Peyer's patch (tissue), 4 donors: ENCODE measurements around the gene LDLRAD3. TPM values are rescaled to one million over a fixed set of nuclear protein-coding genes. Genes with fewer than 3 reads are reported as not detected.

ENCODE experiments used
- DNase-seq, 3 donors: peaks; one replicate each; pipeline ENCODE4 v3.0.0-alpha.2; 2017 to 2019
- H3K27ac ChIP-seq, 4 donors: fragments of 200-600 bp; sonication (generic); one replicate each; pipeline ENCODE4 v1.5.1; 2016 to 2019
- H3K27me3 ChIP-seq, 2 donors: fragments of 200-600 bp; sonication (generic); one replicate each; pipeline ENCODE4 v1.5.1; 2019
- H3K36me3 ChIP-seq, 3 donors: fragments of 200-600 bp; sonication (generic); one replicate each; pipeline ENCODE4 v1.5.1; 2016 to 2019
- H3K4me1 ChIP-seq, 4 donors: fragments of 200-600 bp; sonication (generic); one replicate each; pipeline ENCODE4 v1.5.1; 2016 to 2019
- H3K4me3 ChIP-seq, 4 donors: fragments of 200-600 bp; sonication (generic); 1 replicate in 3 of 4; 2 replicates in 1 of 4; pipeline ENCODE4 v1.5.1; 2016 to 2019; ENCODE audit warnings: mild to moderate bottlenecking in 1 of 4
- H3K9me3 ChIP-seq, 4 donors: fragments of 200-600 bp; sonication (generic); one replicate each; pipeline ENCODE4 v1.5.1; 2016 to 2019; ENCODE audit warnings: mild to moderate bottlenecking in 1 of 4
- POLR2A ChIP-seq, 2 donors: fragments of 450-650 bp; IDR thresholded peaks; one replicate each; pipeline ENCODE4 v1.5.1; 2017; ENCODE audit warnings: antibody characterized with exemption in 2 of 2, mild to moderate bottlenecking in 2 of 2, moderate library complexity in 2 of 2
- total RNA-seq, 4 donors: library from RNA; depleted of rRNA; stranded (reverse); fragments of >200 nt; gene quantifications; one replicate each; pipeline ENCODE4 v1.1.0, GENCODE V29; 2016
- TF ChIP-seq, protein P1 (sequence below), 6 experiments: fragments of 450-650 bp in 4 of 6; fragments of 200-600 bp in 2 of 6; sonication (generic) in 1 of 6; IDR thresholded peaks; one replicate each; pipeline ENCODE4 v1.5.1; 2017 to 2019; ENCODE audit warnings: antibody characterized with exemption in 6 of 6, mild to moderate bottlenecking in 3 of 6, moderate library complexity in 1 of 6

The LDLRAD3 gene
- total RNA-seq, 4 donors from 2014 or later, result 1.2 to 14.0 (median 4.8) TPM

DNA sequence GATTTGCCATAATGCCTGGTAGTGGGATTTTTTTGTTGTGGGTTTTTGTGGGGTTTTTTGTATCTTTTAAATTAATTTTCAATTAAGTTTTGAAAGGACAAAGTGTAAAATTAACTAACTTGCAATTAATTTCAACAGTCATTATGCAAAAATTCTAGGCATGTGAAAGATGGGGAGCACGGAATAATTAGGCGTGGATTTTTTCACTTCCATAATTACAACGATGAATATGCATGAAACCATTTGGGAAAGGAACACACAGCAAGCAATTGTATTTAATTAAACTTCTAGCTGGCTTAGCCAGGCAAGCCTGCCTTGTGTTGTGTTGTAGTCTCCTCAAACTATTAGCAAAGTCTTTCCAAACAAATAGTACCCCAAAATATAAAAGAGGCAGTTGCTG lies 257.5 kb downstream of the LDLRAD3 start:
- no peaks in the 10 kb centered on the region for H3K4me1 ChIP-seq
- H3K9me3 ChIP-seq, result no peaks in the 10 kb centered on the region
- no peak overlapping the region for H3K4me3 ChIP-seq
- H3K36me3 ChIP-seq, result no peaks in the 10 kb centered on the region
- no peaks in the 10 kb centered on the region for H3K27me3 ChIP-seq
- TF ChIP-seq, protein P1, sequence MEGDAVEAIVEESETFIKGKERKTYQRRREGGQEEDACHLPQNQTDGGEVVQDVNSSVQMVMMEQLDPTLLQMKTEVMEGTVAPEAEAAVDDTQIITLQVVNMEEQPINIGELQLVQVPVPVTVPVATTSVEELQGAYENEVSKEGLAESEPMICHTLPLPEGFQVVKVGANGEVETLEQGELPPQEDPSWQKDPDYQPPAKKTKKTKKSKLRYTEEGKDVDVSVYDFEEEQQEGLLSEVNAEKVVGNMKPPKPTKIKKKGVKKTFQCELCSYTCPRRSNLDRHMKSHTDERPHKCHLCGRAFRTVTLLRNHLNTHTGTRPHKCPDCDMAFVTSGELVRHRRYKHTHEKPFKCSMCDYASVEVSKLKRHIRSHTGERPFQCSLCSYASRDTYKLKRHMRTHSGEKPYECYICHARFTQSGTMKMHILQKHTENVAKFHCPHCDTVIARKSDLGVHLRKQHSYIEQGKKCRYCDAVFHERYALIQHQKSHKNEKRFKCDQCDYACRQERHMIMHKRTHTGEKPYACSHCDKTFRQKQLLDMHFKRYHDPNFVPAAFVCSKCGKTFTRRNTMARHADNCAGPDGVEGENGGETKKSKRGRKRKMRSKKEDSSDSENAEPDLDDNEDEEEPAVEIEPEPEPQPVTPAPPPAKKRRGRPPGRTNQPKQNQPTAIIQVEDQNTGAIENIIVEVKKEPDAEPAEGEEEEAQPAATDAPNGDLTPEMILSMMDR (IDR thresholded peaks at IDR 0.05), result no peak
- TF ChIP-seq POLR2A (IDR thresholded peaks at IDR 0.05), result no peak
- DNase-seq, result no peak
- no peak overlapping the region for H3K27ac ChIP-seq

DNA sequence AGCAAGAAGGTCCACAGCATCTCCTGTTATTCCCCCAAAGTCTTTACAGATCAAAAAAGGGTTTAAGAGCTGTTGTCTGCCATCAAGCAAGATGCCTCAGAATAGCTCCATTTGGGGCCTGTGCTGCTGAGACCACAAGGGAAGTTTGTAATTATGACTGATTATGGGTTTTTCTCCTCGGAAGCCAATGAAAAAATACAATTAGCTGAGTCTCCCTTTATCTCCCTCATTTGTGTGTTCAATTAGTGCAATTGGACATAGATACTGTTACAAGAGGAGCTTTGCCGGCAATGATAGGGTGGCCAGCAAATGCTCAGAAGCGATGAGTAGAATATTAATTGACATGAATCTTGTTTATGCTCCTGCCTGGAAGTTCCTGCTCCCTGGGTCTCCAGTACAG lies 261.7 kb downstream of the LDLRAD3 start:
- no peaks in the 10 kb centered on the region for H3K36me3 ChIP-seq
- H3K4me3 ChIP-seq, result no peak overlapping the region
- H3K27ac ChIP-seq, result no peak overlapping the region
- no peaks in the 10 kb centered on the region for H3K27me3 ChIP-seq
- no peaks in the 10 kb centered on the region for H3K4me1 ChIP-seq
- H3K9me3 ChIP-seq, result no peaks in the 10 kb centered on the region
- no peak for DNase-seq
- TF ChIP-seq POLR2A (IDR thresholded peaks at IDR 0.05), result no peak
- TF ChIP-seq, protein P1 (IDR thresholded peaks at IDR 0.05), result no peak

DNA sequence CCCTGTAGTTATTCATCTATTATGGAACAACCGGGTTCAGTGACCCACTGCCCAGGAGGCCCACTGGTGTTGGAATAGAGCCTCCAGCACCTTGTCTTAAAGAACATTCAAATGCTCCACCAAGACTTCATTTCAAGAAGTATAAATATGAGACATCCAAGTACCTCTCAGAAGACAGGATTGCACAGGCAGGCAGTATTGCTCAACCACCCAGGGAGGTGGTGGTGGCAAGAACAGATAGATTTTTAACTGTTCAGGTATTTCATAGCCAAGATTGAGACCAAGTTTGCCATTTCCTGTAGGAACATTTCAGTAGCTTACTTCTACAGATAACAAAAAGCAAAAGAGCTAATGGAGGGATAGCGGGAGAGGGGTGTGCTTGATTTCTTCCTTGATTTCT lies 266.7 kb downstream of the LDLRAD3 start:
- Histone ChIP-seq H3K4me3 (no peak overlapping the region), H3K36me3 (no peaks in the 10 kb centered on the region), H3K9me3 (no peaks in the 10 kb centered on the region), H3K27me3 (no peaks in the 10 kb centered on the region), H3K27ac (no peak overlapping the region), H3K4me1 (no peaks in the 10 kb centered on the region)
- DNase-seq, result no peak
- TF ChIP-seq POLR2A (IDR thresholded peaks at IDR 0.05), result no peak
- TF ChIP-seq, protein P1 (IDR thresholded peaks at IDR 0.05), result no peak

DNA sequence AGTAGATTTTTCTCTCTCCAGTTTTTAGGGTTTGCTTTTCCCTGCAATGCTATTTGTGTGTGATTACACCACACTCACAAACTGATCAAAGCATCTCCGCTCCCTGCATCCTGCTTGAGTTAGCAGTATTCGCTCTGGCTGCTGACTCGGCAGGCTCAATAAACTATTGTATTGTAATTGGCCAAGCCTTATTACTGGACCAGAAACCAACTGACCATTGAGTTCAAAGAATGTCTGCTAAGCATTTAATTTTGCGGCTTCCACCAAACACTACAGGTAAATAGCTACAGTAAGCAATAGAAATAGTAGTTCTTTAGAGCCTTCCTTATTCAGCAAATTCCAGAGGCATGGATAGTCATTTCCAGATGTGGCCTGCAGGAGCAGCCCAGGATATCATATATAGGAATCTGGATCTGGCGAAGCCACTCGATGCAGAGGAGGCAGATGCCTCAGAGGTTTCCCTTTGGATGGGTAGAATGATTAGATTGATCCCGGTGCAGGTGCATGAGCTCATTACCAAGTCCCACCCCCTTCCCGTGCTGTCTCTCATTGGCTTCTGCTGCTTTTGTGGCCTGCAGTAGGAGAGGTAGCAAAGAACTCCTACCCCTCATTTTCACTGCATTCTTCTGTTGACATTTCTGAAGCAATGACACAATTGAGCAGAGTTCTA lies 268.0 kb downstream of the LDLRAD3 start:
- DNase-seq, result no peak
- H3K27ac ChIP-seq, result no peak overlapping the region
- no peak overlapping the region for H3K4me3 ChIP-seq
- no peaks in the 10 kb centered on the region for H3K36me3 ChIP-seq
- H3K4me1 ChIP-seq, result no peaks in the 10 kb centered on the region
- TF ChIP-seq, protein P1 (IDR thresholded peaks at IDR 0.05), result no peak
- no peak for TF ChIP-seq POLR2A (IDR thresholded peaks at IDR 0.05)
- no peaks in the 10 kb centered on the region for H3K27me3 ChIP-seq
- no peaks in the 10 kb centered on the region for H3K9me3 ChIP-seq

DNA sequence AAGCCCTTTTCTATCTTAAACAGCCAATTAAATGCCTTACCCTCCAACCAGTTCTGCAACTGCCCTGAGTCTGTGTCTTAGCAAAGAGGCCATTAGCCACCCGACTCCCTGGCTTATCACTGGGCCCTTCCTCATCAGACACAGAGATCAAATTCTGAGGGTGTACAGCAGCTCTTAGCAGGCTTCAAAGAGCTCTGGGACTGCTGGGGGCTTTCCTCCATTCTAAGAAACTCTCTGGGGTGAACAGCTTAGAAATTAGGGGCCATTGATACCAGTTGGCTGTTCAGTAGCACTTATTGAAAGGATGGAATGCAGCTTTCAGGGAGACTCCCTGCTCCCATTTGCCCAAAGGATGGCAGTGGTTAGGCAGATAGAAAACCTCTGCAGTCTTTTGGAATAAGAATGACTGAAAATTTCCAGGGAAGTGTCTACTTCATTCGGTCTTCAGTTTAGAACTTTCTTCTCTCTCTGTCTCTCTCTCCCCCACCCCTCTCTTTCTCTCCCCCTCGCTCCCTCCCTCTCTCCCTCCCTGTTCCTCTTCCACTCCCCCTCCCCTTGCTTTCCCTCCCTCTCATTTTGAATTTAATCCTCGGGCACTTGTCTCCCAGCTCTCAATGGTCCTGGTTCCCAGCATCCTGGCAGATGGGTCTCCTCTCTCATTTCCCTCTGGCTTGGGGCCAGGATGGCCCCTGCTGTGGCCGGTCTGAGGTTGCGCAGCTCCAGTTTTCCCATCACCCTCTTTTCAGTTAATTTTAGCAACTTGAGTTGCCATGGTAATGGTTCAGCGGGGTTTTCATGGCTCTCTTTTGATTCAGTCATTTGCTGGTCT lies 268.9 kb downstream of the LDLRAD3 start:
- Histone ChIP-seq H3K27ac (no peak overlapping the region), H3K9me3 (no peaks in the 10 kb centered on the region), H3K36me3 (no peaks in the 10 kb centered on the region), H3K27me3 (no peaks in the 10 kb centered on the region), H3K4me1 (no peaks in the 10 kb centered on the region), H3K4me3 (no peak overlapping the region)
- no peak for TF ChIP-seq POLR2A (IDR thresholded peaks at IDR 0.05)
- TF ChIP-seq, protein P1 (IDR thresholded peaks at IDR 0.05), result no peak
- no peak for DNase-seq
